NCI-H2171 treated with DMSO at 0.1 percent for 48 hours (cell line): ENCODE measurements around the gene KCNA4.
"Not testable (repeated sequence)": the region's sequence is repeated elsewhere in the genome, so short reads cannot be mapped to it uniquely, and the experiment has no call there.

Source experiments
- DNase-seq: peaks from one replicate; lab custom pipeline; 2025; lab: John Stamatoyannopoulos, UW

KCNA4 gene

DNA sequence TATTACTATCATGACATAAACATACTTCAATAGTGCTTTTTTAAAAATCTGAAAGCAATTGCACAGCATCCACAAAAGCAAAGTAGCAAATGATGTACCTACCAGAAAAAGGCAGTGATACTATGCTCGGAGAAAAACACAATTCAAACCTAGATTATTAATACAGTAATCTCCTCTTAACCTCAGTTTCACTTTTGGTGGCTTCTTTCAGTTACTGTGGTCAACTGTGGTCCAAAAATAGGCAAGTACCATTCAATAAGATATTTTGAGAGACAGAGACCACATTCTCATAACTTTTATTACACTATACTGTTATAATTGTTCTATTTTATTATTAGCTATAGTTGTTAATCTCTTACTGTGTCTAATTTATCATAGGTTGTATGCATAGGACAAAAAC, 20.8 kb downstream of the KCNA4 start:
- no peak for DNase-seq

- DNase-seq = no peak
These were observed 27.5 kb downstream of the KCNA4 start for GRCh38 chr11:29989174-29989970.

GRCh38 chr11:29985248-29985647, 31.6 kb downstream of the KCNA4 start:
- no peak for DNase-seq

DNA sequence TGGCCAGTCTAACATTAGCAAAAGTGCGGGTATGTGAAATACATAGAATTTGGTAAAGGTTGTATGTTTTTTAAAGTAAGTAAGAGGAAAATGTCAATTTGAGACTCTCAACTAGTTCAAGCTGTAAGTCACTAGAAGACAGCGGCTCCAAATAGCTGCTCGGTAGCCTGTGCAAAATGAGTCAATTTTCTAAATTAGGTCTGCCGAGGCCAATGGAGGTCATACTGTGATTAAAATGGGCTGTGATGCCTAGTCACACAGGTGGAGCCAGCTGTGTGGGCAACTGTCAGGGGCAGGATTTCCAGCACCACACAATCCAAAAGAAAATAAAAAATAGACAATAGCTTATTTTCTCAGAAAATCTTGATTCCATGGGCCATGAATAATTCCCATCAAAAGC, 32.3 kb downstream of the KCNA4 start:
- no peak for DNase-seq

DNA sequence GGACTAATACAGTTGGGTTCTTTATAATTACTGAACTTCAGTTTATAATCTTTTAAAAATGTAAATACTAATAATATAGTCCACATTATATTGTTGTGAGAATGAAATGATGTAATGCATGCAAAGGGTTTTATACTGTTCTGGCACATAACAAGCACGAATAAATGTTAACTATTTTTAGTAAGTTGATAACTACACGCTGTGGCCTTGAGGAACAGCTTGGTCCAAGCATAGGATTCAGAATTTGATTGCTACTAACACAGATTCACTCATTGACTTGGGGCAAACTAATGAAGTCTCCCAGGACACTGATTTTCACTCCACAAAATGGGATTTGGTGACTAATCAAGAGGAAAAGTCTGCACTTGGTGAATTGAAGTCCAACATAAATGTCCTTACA, 38.3 kb downstream of the KCNA4 start:
- DNase-seq = no peak

DNA sequence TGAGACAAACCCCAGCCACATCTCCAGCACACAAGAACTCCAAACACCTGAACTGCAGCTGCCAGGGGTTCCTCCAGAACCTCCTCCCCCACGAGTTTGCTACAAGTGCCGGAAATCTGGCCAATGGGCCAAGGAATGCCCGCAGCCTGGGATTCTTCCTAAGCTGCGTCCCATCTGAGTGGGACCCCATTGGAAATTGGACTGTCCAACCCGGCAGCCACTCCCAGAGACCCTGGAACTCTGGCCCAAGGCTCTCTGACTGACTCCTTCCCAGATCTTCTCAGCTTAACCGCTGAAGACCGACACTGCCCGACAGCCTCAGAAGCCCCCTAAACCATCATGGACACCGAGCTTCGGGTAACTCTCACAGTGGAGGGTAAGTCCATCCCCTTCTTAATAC, 41.2 kb downstream of the KCNA4 start:
- not testable (repeated sequence) for DNase-seq

- no peak for DNase-seq
These were observed 53.0 kb downstream of the KCNA4 start for GRCh38 chr11:29963796-29964195.

GRCh38 chr11:29963036-29963435, 53.8 kb downstream of the KCNA4 start:
- no peak for DNase-seq

DNA sequence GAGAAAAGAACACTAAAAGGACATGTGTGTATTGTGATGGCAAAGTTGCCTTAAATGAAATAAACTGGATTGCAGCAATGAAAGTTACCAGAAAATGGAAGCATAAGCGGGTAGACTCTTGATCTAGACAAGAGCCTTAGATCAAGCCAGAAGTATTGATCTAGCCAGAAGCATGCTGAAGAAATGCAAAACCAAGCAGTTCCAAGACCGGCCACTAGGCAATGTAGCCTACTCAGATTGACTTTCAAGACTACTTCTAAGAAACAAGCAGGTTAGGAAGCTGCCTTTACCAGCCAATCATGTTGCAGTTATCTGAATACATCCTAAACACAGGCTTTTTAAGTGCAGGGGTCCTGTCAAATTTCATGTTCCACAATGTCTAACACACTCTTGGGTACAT, 54.6 kb downstream of the KCNA4 start:
- peak; percentile 15 for DNase-seq
